Tibial nerve (tissue), 4 donors: ENCODE results near the gene SLC25A38.

Experiments
- EP300 ChIP-seq, 2 donors: sonication (generic); formaldehyde crosslinking; IDR thresholded peaks; one replicate each; pipeline ENCODE4 v1.6.1; 2017; ENCODE audit warnings: antibody characterized with exemption in 2 of 2, mild to moderate bottlenecking in 1 of 2
- POLR2A ChIP-seq, 2 donors: fragments of 450-650 bp; IDR thresholded peaks; one replicate each; pipeline ENCODE4 v1.6.1; 2017; ENCODE audit warnings: antibody characterized with exemption in 2 of 2, mild to moderate bottlenecking in 2 of 2, moderate library complexity in 2 of 2
- TF ChIP-seq, protein P1 (sequence below), 5 experiments: fragments of 200-600 bp in 3 of 5; fragments of 450-650 bp in 2 of 5; sonication (generic) in 3 of 5; IDR thresholded peaks; one replicate each; pipeline ENCODE4 v1.5.1; 2016 to 2019; ENCODE audit warnings: antibody characterized with exemption in 5 of 5, mild to moderate bottlenecking in 3 of 5, moderate library complexity in 2 of 5

DNA sequence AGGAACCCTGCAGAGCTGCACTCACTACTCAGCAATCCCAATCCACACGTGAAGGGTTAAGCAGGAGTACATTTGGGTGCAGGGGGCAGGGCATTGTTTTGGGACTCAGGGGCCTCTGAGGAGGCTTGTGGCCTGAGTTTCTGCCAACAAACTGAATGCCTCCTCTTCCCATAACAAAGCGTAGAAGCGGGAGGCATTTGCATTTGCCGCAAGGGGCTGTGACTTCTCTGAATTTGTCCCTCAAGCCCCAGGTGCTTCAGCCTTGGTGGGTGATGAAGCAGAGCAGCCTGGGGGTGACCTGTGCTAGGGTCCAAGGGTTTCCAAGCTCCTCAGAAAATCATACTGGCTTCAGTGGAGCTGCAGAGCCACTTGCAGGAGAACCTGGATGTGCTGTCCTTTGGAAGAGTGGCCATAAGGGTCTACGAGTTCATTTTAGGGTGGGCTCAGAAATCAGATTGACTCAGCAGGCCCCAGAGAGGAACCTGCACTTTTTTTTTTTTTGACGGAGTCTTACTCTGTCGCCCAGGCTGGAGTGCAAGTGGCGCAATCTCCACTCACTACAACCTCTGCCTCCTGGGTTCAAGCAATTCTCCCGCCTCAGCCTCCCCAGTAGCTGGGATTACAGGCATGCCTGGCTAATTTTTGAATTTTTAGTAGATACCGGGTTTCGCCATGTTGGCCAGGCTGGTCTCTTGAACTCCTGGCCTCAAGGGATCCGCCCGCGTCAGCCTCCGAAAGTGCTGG lies 21.9 kb downstream of the SLC25A38 start:
- TF ChIP-seq POLR2A (IDR thresholded peaks at IDR 0.05) (no peak), EP300 (IDR thresholded peaks at IDR 0.05) (no peak)
- TF ChIP-seq, protein P1, sequence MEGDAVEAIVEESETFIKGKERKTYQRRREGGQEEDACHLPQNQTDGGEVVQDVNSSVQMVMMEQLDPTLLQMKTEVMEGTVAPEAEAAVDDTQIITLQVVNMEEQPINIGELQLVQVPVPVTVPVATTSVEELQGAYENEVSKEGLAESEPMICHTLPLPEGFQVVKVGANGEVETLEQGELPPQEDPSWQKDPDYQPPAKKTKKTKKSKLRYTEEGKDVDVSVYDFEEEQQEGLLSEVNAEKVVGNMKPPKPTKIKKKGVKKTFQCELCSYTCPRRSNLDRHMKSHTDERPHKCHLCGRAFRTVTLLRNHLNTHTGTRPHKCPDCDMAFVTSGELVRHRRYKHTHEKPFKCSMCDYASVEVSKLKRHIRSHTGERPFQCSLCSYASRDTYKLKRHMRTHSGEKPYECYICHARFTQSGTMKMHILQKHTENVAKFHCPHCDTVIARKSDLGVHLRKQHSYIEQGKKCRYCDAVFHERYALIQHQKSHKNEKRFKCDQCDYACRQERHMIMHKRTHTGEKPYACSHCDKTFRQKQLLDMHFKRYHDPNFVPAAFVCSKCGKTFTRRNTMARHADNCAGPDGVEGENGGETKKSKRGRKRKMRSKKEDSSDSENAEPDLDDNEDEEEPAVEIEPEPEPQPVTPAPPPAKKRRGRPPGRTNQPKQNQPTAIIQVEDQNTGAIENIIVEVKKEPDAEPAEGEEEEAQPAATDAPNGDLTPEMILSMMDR (IDR thresholded peaks at IDR 0.05) = no peak
